ENCODE results near the gene MYLK4.

DNA sequence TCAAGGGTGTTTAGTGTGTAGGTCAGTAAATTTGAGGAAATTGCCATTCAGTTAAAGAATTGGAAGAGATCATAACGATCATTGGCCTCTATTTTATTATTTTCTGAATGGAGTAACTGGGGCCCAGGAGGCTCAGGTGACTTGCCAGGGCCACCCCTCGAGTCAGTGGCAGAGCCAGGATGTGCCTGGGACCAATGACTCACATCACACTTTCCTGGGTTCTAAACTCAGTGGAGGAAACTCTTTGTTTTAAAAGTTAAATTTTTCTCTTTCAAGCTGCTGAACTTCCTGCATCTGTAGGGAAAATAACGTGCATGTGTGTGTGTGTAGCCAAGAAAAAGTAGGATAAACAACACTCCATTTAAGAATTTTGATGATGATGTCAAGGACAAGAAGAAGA lies 135.5 kb downstream of the MYLK4 start:
- TF ChIP-seq POLR2AphosphoS5 (IDR thresholded peaks at IDR 0.05; ENCODE audit: low read depth, low read length) (no peak), POLR2A (IDR thresholded peaks at IDR 0.05; ENCODE audit: low read depth, low read length) (no peak)

All from GM12892 (cell line).